Neural progenitor cell (in vitro differentiated cells): ENCODE measurements around the gene TMEM121.

Source experiments
- EZH2 ChIP-seq: fragments of 200-600 bp; sonication (generic); IDR thresholded peaks from 2 replicates; pipeline ENCODE4 v1.6.1; 2017; ENCODE audit warnings: antibody characterized with exemption, mild to moderate bottlenecking, moderate library complexity
- EZH2phosphoT487 ChIP-seq: fragments of 200-600 bp; sonication (generic); IDR thresholded peaks from 2 replicates; pipeline ENCODE4 v1.6.1; 2017; ENCODE audit warnings: antibody characterized with exemption
- TF ChIP-seq, protein P1 (sequence below): fragments of 200-600 bp; sonication (generic); IDR thresholded peaks from 2 replicates; pipeline ENCODE4 v1.5.1; 2017; ENCODE audit warnings: antibody characterized with exemption, mild to moderate bottlenecking

DNA sequence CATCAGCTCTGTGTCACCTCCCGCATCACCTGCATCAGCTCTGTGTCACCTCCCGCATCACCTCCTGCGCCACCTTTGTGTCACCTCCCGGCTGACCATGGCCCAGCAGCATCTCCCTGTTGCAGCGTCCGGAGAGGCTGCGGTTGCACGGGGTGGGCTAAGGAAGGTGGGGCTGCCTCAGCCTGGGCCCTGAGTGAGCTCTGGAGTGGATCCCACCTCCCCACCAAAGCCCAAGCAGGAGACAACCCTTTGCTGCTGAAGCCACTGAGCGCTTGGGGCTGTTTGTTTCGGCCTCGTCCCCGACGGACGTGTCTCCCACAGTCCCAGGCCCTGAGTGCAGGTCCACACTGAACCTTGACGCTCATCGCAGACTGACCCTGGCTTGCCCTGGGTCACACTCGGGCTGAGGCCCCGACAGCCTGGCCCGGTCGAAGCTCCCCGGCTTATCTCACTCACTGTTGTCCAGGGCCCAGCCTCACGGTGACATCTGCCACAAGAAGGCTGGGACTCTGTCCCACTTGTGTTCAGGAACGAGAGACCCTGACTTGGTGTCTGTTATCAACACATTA lies 12.2 kb downstream of the TMEM121 start:
- TF ChIP-seq EZH2phosphoT487 (no peak), EZH2 (no peak)
- TF ChIP-seq, protein P1, sequence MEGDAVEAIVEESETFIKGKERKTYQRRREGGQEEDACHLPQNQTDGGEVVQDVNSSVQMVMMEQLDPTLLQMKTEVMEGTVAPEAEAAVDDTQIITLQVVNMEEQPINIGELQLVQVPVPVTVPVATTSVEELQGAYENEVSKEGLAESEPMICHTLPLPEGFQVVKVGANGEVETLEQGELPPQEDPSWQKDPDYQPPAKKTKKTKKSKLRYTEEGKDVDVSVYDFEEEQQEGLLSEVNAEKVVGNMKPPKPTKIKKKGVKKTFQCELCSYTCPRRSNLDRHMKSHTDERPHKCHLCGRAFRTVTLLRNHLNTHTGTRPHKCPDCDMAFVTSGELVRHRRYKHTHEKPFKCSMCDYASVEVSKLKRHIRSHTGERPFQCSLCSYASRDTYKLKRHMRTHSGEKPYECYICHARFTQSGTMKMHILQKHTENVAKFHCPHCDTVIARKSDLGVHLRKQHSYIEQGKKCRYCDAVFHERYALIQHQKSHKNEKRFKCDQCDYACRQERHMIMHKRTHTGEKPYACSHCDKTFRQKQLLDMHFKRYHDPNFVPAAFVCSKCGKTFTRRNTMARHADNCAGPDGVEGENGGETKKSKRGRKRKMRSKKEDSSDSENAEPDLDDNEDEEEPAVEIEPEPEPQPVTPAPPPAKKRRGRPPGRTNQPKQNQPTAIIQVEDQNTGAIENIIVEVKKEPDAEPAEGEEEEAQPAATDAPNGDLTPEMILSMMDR: no peak
